ENCODE results near the gene SH3D19. TPM values are rescaled to one million over a fixed set of nuclear protein-coding genes. Genes with fewer than 3 reads are reported as not detected.
A peak's percentile ranks its signal among the peaks of the same experiment; 100 is the strongest.

The SH3D19 gene
- total RNA-seq, 1 experiment from 2014 or later, result 29.7 TPM

DNA sequence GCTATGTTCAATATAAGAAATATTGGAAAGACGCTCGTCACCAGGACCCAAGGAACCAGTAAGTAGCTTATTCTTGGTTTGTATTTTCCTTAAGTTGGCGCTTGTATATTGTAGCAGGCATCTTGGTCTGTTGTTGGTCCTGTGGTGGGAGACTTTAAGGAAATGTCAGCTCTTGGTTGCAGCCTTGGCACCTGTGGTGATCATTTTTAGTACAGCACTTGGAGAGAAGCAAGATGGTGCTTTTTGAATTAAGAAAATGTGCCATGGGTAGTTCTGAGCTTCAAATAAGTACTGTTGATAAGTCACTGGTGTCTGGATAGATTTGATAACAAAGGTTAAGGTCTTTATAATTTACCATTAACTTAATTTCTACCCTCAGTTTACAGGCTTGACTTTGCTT, 224.9 kb downstream of the SH3D19 start:
- DNase-seq, result no peak

More for the DNA sequence above, 224.9 kb downstream of the SH3D19 start:
- H3K9ac ChIP-seq (ENCODE audit: extremely low read depth, insufficient read length, low read length), result peak overlapping the region; percentile 99
- H3K4me1 Mint-ChIP-seq, result peaks cover 10 to 20% of the 10 kb centered on the region in 2 experiments
- H2AFZ ChIP-seq (ENCODE audit: low read length), result no peak overlapping the region
- H3T11ph ChIP-seq (ENCODE audit: low read length), result no peak overlapping the region
- no peak overlapping the region for H3K14ac ChIP-seq (ENCODE audit: insufficient read depth, low read length)
- no peaks in the 10 kb centered on the region for H4K20me1 ChIP-seq (ENCODE audit: control insufficient read depth, insufficient read depth, insufficient read length)
- H3K9me3 Mint-ChIP-seq, result peaks cover 0 to 4% of the 10 kb centered on the region in 2 experiments; a peak in 1 of 5 replicates
- no peaks in the 10 kb centered on the region for H3K79me1 ChIP-seq (ENCODE audit: insufficient read depth, low read depth, low read length, poor library complexity, severe bottlenecking)
- TF ChIP-seq, protein P1, sequence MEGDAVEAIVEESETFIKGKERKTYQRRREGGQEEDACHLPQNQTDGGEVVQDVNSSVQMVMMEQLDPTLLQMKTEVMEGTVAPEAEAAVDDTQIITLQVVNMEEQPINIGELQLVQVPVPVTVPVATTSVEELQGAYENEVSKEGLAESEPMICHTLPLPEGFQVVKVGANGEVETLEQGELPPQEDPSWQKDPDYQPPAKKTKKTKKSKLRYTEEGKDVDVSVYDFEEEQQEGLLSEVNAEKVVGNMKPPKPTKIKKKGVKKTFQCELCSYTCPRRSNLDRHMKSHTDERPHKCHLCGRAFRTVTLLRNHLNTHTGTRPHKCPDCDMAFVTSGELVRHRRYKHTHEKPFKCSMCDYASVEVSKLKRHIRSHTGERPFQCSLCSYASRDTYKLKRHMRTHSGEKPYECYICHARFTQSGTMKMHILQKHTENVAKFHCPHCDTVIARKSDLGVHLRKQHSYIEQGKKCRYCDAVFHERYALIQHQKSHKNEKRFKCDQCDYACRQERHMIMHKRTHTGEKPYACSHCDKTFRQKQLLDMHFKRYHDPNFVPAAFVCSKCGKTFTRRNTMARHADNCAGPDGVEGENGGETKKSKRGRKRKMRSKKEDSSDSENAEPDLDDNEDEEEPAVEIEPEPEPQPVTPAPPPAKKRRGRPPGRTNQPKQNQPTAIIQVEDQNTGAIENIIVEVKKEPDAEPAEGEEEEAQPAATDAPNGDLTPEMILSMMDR (conservative IDR thresholded peaks at IDR 0.05), result no peak
- H3K4me2 ChIP-seq (ENCODE audit: insufficient read depth, insufficient read length, low read length), result peak overlapping the region; percentile 79
- H3K4me3 Mint-ChIP-seq, result peak overlapping the region; percentile 91 to 98
- H3K56ac ChIP-seq (ENCODE audit: insufficient read length, low read depth, low read length), result no peak overlapping the region
- H3K27me3 Mint-ChIP-seq (ENCODE audit: low read depth), result no peaks in the 10 kb centered on the region
- H4K8ac ChIP-seq (replicated peaks; ENCODE audit: insufficient read length, low read depth, low read length), result no peak overlapping the region
- peak overlapping the region; percentile 99 to 100 (median 99); a peak in 6 of 7 replicates for H3K27ac Mint-ChIP-seq
- H2AK5ac ChIP-seq (ENCODE audit: insufficient read length, low read length), result no peak overlapping the region
- no peaks in the 10 kb centered on the region for H3K4me1 ChIP-seq (ENCODE audit: insufficient read depth, low read length)
- H2BK120ac ChIP-seq (ENCODE audit: low read depth, low read length, poor library complexity, severe bottlenecking), result no peak overlapping the region
- H3K27ac ChIP-seq (ENCODE audit: insufficient read length, low read depth, low read length), result no peak overlapping the region
- no peak overlapping the region for H2BK12ac ChIP-seq (ENCODE audit: insufficient read length, low read depth, low read length)
- WGBS (ENCODE audit: extremely low coverage, insufficient read length, low lambda C conversion rate), result no CpG with 5 or more reads among the region's 3 CpGs
- no peaks in the 10 kb centered on the region for H3K27me3 ChIP-seq (ENCODE audit: insufficient read depth, low read length)
- H2BK5ac ChIP-seq (ENCODE audit: insufficient read length, low read length), result no peak overlapping the region
- H3K23ac ChIP-seq (ENCODE audit: insufficient read length, low read depth, low read length), result no peak overlapping the region
- no peak overlapping the region for H2BK20ac ChIP-seq (ENCODE audit: low read depth, low read length, poor library complexity, severe bottlenecking)
- peaks cover 49 to 60% (median 58%) of the 10 kb centered on the region in 3 experiments for H3K36me3 Mint-ChIP-seq (ENCODE audit: insufficient read depth in 1 of 3, low read depth in 3 of 3)
- H2BK15ac ChIP-seq (ENCODE audit: low read depth, low read length), result no peak overlapping the region
- no peaks in the 10 kb centered on the region for H3K9me3 ChIP-seq (ENCODE audit: control insufficient read depth, low read depth, low read length)
- H4K91ac ChIP-seq (ENCODE audit: insufficient read length, low read depth, low read length), result no peak overlapping the region
- no peak overlapping the region for H4K5ac ChIP-seq (ENCODE audit: insufficient read length, low read depth, low read length)
- H3K18ac ChIP-seq (ENCODE audit: insufficient read length, low read depth, low read length), result no peak overlapping the region
- peaks cover 17% of the 10 kb centered on the region; the same call in 1 of the 2 replicates for H3K79me2 ChIP-seq (ENCODE audit: insufficient read depth, low read length)
- no peaks in the 10 kb centered on the region for H3K23me2 ChIP-seq (ENCODE audit: insufficient read length, low read depth, low read length, poor library complexity, severe bottlenecking)
- no peak overlapping the region for H3K4ac ChIP-seq (ENCODE audit: low read depth, low read length)

Data from H9 (cell line).